ENCODE results near the gene FGGY.
A peak's percentile ranks its signal among the peaks of the same experiment; 100 is the strongest.
"Not testable (repeated sequence)": the region's sequence is repeated elsewhere in the genome, so short reads cannot be mapped to it uniquely, and the experiment has no call there.

FGGY gene

DNA sequence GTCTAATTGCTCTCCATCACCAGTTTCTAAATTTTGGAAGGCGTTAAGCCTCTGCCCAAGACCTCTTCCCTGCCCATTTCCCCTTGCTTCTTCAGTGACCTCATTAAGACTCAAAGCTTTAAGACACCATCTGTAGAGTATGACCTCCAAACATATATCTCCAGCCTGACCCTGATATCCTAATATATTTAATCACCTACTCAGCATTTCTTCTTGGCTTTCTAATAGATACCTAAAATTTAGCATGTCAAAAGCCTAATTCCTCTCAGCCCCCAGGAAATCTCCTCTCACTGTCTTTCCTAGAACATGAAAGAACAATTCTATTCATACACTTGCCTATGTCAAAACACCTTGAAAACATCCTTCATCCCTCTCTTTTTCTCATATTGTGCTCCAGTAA lies 282.3 kb downstream of the FGGY start:
- no peak for DNase-seq (ENCODE audit: low read depth)

DNA sequence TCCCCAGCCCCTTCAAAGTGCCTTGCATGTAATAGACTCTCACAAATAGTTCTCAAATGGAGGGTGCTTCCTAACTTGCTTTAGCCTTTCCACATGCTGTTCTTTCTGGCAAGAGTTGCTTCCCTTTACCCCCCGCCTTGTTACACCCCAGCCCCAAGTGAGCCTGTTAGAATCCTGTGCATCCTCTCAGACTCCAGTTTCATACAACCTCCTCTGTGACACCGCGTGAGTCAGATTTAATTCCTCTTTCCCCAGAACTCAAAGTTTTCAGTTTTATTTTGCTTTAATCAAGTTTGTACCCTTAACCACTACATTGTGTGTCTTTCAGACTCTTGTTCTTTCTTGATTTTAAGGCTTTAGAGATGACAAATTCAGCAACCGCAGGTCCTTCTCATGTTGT lies 283.4 kb downstream of the FGGY start:
- DNase-seq (ENCODE audit: low read depth) = no peak

DNA sequence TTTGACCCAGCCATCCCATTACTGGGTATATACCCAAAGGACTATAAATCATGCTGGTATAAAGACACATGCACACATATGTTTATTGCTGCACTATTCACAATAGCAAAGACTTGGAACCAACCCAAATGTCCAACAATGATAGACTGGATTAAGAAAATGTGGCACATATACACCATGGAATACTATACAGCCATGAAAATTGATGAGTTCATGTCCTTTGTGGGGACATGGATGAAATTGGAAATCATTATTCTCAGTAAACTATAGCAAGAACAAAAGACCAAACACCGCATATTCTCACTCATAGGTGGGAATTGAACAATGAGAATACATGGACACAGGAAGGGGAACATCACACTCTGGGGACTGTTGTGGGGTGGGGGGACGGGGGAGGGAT lies 295.5 kb downstream of the FGGY start:
- not testable (repeated sequence) for DNase-seq (ENCODE audit: low read depth)

DNA sequence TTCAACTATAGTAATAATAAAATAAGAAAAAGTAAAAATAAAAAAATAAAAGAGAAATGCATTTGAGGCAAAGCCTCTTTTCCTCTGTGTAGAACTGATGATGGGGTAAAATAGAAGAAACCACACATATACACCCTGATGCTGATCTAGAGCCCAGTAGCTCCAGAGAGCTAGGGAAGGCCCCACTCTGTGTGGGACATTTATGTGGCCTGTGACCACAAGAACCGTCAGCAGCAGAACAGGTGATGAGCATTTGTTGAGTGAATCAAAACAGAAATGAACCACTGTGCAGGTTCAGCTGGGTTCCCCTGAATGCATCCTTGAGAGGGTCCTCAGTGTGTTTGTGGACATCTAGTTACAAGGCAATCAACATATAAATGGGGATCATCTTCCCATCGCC lies 296.0 kb downstream of the FGGY start:
- DNase-seq (ENCODE audit: low read depth) = no peak

DNA sequence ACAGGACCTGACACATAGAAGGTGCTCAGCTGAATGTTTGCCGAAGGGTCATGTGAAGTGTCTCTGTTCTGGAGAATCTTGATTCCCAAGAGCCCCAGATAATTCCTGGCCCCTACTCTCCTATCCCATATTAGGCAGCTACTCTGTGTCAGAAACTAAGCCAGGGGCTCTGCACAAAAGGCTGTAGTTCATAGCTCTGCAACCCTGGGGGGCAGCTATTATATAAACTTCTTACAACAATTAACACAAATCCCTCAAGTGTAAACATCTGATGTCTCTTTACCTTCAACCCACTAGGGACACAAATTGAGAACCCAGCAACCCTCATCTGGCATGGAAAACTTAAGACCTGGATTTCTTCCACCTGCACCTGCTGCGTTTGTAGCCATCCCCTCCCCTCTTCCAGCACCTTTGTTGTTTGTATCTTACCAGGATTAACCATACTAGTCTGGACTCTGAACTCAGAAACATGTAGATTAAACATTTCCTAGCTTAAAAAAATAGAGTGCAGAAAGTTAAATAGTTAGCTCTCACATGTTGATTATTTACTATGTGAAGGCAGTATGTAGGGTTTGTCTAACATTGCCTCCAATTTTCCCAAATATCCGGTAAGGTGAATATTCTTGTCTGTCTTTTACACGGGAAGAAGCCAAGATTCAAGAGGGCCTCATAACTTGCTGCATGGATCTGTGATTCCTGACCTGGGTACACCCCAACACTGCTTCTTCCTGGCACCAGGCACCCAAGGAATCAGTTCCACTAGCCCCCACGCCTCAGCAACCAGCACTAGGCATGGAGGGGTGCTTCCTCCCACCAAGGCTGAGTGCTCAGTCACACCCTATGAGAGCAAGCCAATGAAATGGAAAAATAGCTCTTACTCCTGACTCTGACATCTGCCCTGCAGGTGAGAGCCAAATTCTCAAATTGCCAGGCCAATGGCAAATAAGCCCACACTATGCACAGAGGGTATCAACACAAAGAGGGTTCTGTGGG lies 297.2 kb downstream of the FGGY start:
- no peak for DNase-seq (ENCODE audit: low read depth)

DNA sequence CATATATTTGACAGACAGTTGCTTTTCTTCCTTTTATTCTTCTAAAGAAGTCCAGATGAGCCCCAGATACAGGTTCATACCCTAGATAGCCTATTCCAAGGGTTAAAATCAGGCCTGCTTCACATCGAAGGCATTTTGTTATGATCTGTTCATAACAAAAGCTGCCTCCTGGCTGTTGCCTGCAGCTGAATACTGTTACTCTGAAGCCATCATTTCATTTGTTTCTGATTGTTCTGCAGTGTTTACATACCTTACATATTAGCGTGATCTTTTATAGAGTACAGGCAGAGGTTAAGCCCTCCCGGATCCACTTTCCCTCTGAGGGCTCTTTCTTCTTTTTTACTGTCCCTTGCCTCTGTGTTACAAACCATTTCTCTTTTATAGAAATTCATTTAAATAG lies 298.9 kb downstream of the FGGY start:
- DNase-seq (ENCODE audit: low read depth) = peak; percentile 81

DNA sequence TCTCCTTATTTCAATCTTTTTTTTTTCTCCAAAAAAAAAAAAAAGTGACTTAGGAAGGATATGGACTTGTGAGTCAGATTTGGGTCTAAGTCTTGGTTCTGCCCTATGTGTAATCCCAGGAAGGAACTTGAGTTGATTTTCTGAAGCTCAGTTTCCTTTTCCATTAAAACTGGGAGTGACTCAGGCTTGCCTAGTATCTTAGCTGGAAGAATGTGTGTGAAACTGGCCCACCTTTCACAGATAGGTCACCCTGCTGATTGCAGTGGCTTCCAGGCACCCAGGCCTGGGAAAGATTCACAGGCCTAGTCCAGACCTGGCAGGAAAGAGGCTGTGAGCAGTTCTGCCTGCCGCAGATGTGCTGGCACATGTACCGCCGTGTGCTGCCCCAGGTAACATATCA lies 299.5 kb downstream of the FGGY start:
- DNase-seq (ENCODE audit: low read depth) = peak; percentile 57

DNA sequence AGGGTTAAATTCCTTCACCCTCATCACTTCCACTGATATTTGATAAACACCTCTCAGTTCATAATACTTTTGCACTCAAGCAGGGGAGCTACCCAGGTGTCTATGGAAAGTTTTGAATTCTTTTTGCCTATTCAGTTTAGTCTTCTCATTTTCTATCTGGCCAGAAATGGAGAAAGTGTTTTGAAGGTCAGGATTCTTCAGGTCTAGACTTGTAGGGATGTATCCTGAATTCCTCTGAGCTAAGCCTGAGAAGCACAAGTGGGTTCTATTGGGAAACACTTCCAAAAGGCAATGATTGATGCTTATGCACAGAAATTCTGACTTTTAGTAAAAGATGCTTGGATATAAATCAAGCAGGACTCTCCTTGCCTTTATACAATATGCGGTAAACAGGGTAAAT lies 300.1 kb downstream of the FGGY start:
- no peak for DNase-seq (ENCODE audit: low read depth)

DNA sequence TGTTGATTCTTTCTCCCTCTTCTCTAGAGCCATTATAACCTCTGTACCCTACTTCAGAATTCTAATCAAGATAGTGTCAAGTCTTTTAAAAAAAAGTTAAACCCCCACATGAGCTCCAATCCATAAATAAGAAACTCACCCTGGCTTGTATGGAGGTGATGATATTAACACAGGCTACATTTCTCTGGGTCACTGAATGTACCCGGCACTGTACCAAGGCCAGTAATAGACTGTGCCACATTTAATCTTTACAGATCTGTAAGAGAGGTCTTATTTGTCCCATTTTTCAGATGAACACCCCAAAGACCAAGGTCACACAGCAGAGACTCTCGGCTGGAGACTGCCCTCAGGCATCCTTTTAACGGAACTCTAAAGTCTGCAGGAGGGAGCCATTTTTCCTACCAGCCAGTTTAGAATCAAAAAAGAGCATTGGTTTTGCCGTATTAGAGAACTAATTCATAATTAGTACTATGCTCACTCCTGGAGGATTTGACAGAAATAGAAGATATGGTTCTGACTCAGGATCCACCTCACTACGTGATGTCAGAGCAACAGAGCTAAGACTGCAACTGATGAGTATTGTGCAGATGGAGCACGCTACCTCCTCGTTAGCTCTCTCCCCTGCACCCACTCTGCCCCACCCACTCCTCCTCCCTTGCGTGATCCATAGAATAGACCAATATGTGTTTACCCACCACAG lies 300.7 kb downstream of the FGGY start:
- no peak for DNase-seq (ENCODE audit: low read depth)

DNA sequence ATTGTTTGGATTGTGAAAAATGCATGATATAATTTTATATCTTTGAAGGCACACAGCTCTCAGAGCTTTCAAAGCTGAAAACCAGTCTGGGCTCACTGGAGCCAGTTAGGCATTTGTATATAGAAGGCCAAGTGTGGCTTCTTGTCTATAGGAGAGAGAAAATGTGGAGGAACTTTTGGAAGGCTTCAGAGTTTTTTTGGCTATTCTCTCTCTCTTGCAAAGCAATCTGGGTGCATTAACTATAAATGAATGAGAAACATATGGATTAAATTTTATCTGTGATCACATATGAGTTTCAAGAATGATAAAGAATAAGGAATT lies 301.2 kb downstream of the FGGY start:
- no peak for DNase-seq (ENCODE audit: low read depth)

DNA sequence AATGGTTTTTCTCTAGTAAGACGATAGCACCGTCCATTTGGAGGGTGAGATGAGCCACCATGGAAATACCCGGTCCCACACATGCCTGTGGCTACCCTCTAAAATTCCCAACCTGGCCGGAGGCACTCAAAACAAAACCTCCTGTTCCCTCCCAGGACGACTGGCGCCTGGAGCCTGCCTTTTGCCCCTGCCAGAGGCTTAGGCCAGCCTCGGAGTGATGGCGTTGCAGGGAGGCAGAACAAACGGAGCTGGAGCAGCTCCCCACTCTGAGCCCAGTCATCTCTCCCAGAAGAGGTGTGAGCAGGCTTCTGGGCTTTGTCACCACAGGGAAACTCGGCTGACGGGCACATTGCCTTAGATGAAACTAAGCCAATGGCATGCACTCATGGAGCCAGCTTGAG lies 304.1 kb downstream of the FGGY start:
- peak; percentile 75 for DNase-seq (ENCODE audit: low read depth)

DNA sequence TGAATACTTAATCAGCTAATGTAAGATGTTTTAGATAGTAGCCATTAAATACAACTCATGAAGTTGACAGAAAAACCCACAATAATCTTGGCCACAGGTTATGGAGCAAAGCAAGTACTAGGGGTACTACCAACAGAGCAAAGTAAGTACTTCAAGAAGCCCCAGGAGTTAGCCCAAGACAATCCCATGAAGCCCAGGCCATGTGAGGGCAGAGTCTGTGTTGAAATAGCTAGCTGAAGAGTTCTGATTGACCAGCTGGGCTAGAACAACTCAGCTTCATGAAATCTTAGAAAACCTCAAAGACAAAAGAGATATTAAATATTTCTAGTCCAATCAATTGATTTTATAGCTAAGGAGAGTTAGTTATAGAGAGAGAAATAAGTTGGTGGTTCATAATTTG lies 304.9 kb downstream of the FGGY start:
- no peak for DNase-seq (ENCODE audit: low read depth)

DNA sequence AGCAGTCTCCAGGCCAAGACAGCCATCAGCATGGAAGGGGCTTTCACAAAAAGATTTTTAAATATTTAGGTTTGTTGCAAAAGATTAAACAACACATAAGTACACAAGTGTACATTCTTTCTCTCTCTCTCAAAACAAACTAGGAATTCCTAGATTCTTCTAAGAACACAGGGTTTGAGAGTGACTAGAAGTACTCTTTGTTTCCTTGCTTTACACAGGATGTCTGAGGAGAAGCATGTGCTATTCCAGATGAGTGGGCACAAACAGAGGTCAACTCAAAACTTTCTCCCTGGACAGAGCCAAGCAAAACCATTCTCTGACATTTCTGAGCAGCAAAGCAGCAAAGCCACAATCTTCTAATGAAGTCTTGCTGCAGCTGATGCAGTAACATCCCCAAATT lies 307.3 kb downstream of the FGGY start:
- DNase-seq (ENCODE audit: low read depth) = peak; percentile 38

DNA sequence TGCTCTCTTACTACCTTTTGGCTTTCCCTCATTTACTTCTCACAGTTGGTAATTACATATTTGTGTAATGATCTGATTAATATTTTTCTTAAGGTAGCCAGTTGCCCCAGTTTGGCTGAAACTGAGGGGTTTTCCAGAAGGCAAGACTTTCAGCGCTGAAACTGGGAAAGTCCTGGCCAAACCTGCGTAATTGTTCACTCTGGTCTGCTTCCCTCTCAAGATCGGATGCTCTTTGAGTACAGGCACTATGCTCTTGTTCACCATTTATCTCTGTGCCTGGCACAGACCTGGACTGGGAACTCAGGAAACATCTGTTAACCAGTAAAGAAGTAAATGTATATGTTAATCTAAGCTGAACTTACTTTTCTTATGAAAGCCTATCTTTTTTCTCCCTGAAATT lies 308.3 kb downstream of the FGGY start:
- no peak for DNase-seq (ENCODE audit: low read depth)

DNA sequence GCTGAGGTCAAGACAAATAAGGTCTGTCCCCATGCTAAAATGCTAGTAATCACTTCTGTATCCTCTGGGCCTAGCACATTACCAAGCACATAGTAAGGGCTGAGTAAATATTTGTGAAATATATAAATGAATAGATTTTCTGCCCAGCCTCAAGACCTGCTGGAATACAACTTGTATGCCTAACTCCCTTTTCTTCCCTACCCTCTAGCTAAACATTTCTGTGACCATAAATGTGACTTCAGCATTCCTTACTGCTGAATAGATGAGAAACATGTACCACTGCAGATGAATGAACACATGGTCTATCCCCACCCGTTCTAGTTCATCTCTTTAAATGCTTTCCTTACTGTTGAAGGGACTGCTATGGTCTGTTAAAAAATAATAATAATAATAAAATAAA lies 308.9 kb downstream of the FGGY start:
- no peak for DNase-seq (ENCODE audit: low read depth)

DNA sequence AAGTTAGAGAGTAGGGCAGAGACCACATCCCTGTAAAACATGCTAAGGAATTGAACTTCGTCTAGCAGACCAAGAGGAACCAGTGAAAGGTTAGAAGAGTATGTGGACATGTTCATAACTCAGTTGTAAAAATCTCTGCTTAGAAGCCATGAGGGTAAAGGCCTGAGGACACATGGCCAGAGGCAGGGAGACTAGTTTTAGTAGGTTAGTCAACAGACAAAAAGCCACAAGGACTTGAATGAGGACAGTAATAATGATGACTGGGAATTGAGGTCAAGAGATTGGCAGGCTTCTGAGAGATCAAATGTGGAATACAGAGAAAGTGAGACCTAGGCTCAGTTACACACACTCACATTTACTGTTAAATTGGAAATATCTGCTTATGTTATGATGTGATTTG lies 312.4 kb downstream of the FGGY start:
- no peak for DNase-seq (ENCODE audit: low read depth)

DNA sequence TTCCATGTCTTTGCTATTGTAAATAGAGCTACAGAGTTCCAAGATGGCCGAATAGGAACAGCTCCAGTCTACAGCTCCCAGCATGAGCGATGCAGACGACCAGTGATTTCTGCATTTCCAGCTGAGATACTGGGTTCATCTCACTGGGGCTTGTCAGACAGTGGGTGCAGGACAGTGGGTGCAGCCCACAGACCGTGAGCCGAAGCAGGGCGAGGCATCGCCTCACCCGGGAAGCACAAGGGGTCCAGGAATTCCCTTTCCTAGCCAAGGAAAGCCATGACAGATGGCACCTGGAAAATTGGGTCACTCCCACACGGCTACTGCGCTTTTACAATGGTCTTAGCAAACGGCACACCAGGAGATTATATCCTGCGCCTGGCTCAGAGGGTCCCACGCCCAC lies 313.6 kb downstream of the FGGY start:
- DNase-seq (ENCODE audit: low read depth) = not testable (repeated sequence)

DNA sequence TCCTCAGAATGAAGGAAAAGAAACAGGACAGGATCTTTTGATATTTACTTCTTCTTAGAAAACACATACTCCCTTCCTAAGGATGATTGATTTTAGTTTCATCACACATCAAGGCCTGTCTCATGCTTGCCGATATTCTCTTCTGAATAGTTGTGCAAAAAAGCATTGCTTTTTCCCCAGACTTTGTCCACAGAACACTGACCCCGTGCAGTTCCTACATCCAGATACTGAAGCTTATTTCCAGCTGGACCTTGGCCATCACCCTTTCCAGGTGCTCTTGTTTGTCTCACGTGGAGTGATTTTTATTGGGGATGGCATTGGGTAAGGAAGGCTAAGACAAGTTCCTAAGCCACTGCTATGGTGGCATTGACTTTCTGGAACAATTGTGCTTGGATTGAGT lies 320.5 kb downstream of the FGGY start:
- no peak for DNase-seq (ENCODE audit: low read depth)

DNA sequence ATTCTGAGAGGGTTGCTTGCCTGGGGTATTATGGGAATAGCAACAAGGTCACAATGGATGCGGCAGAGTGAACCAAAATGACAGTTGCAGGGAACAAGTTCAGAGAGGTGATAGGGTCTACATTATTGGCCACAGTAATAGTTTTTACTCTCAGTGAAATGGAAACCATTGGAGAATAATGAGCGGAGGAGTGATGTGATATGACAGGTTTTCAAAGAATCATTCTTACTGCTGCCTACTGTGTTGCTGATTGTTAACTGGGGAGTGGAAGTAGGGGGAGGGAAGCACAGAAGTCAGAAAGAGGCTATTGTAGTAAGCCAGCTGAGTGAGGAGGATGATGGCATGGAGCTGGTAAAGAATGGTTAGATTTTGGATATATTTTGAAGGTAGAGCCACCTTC lies 322.7 kb downstream of the FGGY start:
- no peak for DNase-seq (ENCODE audit: low read depth)

DNA sequence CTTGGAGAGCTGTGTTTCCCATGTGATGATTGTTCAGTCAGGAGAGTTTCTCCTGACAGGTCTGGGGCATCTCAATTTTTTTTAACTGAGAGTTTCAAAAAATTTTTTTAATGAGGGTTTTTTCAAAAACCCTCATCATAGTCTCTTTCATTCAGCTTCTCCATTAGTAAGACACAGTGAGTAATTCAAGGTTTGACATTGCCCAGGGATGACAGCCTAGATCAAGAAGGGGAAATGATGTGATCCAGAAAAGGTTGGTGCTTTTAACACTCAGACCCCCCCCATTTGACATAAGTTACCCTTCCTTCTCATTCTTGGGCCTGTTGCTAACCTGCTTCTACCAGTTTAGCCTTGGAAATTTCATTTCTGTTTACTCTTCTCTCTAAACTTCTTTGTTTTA lies 328.5 kb downstream of the FGGY start:
- DNase-seq (ENCODE audit: low read depth) = no peak

DNA sequence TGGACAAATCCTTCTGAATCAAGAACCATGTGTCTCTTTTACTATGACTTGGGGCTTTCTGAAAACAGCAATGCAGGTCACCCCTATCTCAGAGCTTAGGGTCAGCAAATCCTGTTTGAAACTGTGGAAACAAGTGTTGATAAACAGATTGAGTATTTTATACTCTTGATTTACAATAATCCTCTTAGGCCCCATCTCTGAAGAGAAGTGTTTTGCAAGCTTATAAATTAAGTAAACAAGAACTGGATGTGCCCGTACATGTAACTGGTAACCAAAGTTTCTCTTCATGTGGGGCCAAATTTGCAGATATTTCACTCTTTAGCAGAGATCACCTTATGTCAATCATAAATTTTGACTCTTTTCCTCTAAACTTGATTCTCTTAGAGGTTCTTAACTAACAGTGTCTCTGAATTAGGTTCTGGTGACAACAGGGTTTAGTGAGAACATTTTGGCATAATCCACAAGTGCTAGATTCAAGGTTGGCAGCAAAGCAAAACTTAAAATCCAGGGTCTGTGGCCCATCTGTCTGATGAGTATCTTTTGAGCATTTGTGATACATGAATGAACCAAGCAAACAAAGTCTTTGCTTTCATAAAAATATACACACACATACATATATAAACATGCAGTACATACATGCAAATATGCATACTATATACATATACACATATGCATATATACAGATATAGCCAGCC lies 334.8 kb downstream of the FGGY start:
- DNase-seq (ENCODE audit: low read depth) = peak; percentile 41

DNA sequence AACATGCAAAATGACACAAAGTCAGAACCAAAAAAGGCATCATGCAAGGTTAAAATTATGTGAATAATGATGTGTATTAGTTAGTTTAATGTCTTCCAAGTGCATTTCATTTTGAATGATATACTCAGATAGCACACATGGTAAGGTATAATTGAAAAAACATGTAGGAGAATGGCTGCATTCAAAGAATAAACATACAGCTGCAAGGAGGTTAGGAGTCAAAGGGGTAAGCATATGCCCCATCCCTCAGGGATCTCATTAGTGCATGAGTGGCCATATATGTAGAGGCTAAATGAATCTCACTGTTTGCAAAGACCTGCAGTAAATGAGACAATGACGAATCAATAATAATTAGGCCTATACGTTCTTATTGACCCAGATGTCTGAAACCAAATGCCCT lies 338.2 kb downstream of the FGGY start:
- DNase-seq (ENCODE audit: low read depth) = peak; percentile 44

DNA sequence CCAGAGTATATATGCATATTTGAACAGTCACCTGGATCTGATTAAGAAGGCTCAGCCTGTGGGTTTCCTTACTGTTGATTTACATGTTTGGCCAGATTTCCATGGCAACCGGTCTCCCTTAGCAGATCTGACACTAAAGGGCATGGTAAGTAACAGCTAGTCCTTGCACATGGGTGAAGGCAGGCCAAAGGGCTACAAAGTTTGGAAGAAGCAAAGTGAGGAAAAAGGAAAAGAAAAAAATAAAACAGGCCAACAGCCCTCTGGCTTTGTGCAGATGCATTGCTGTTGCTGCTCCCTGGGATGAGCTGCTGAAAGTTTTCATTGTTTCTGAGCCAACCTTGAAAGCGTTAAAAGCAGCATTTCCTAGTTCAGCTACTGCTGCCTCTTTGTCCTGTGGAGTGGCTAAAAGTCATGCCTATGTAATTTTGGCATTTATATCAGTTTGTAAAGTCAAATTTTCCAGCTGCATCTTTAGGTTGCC lies 341.4 kb downstream of the FGGY start:
- peak; percentile 96 for DNase-seq (ENCODE audit: low read depth)
